WTC11 (cell line): ENCODE data around the gene CMTR1.

Experiments used
- CBFB ChIP-seq: sonication (generic); formaldehyde crosslinking; IDR thresholded peaks from 2 replicates; pipeline ENCODE4 v1.8.1; 2022; ENCODE audit warnings: mild to moderate bottlenecking, low read depth, missing genetic modification reagents
- CTCF ChIP-seq: fragments of 200-600 bp; IDR thresholded peaks from 2 replicates; pipeline ENCODE4 v1.8.0; 2022; ENCODE audit warnings: antibody characterized with exemption
- ETV6 ChIP-seq: sonication (generic); formaldehyde crosslinking; IDR thresholded peaks from 2 replicates; pipeline ENCODE4 v1.8.1; 2022; ENCODE audit warnings: mild to moderate bottlenecking, missing genetic modification reagents
- JAZF1 ChIP-seq: fragments of 250-450 bp; sonication (Bioruptor Pico); IDR thresholded peaks from 2 replicates; pipeline ENCODE4 v1.9.0; 2021; ENCODE audit warnings: moderate library complexity, mild to moderate bottlenecking, inconsistent platforms
- SP1 ChIP-seq: sonication (generic); formaldehyde crosslinking; conservative IDR thresholded peaks from 2 replicates; pipeline ENCODE4 v1.8.1; 2022; ENCODE audit warnings: missing genetic modification reagents
- STAT6 ChIP-seq: sonication (generic); formaldehyde crosslinking; conservative IDR thresholded peaks from 2 replicates; pipeline ENCODE4 v1.8.1; 2023; ENCODE audit warnings: mild to moderate bottlenecking, low read depth, missing genetic modification reagents, moderate library complexity
- ZNF232 ChIP-seq: sonication (generic); formaldehyde crosslinking; IDR thresholded peaks from 2 replicates; pipeline ENCODE4 v1.8.0; 2022; ENCODE audit warnings: mild to moderate bottlenecking, missing genetic modification reagents
- ZNF416 ChIP-seq: fragments of 250-450 bp; sonication (Bioruptor Pico); IDR thresholded peaks from 2 replicates; pipeline ENCODE4 v1.9.0; 2021; ENCODE audit warnings: mild to moderate bottlenecking, inconsistent platforms
- TF ChIP-seq, protein P1 (sequence below): sonication (generic); formaldehyde crosslinking; IDR thresholded peaks from 2 replicates; pipeline ENCODE4 v1.8.0; 2022; ENCODE audit warnings: mild to moderate bottlenecking, missing genetic modification reagents
- TF ChIP-seq, protein P2 (sequence below): sonication (generic); formaldehyde crosslinking; IDR thresholded peaks from 2 replicates; pipeline ENCODE4 v1.8.0; 2022; ENCODE audit warnings: mild to moderate bottlenecking, missing genetic modification reagents

DNA sequence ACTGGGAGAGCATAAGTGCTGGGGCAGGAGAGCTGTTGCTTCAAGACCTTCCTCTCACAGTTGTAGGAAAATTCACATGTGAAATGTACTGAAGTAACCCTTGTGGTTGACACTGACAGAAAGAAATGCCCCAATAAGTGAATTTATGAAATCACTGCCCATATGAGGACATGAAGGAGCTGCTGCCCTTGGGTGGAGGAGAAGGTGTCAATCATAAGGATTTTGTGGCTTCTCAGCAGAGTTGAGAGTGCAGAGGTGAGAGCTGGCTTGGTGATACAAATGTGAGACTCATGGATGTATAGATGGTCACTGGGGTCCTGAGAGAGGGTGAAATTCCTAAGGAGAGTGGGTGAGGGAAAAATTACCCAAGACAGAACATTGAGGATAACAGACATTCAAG lies 33.9 kb upstream of the CMTR1 start:
- no peak for TF ChIP-seq CTCF
- TF ChIP-seq, protein P1, sequence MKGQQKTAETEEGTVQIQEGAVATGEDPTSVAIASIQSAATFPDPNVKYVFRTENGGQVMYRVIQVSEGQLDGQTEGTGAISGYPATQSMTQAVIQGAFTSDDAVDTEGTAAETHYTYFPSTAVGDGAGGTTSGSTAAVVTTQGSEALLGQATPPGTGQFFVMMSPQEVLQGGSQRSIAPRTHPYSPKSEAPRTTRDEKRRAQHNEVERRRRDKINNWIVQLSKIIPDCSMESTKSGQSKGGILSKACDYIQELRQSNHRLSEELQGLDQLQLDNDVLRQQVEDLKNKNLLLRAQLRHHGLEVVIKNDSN (CRISPR knock-in tag) = no peak
- TF ChIP-seq ZNF232 (CRISPR knock-in tag) = no peak
- TF ChIP-seq STAT6 (CRISPR knock-in tag) = no peak
- no peak for TF ChIP-seq SP1 (CRISPR knock-in tag)
- TF ChIP-seq, protein P2, sequence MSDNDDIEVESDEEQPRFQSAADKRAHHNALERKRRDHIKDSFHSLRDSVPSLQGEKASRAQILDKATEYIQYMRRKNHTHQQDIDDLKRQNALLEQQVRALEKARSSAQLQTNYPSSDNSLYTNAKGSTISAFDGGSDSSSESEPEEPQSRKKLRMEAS (CRISPR knock-in tag) = no peak
- no peak for TF ChIP-seq ETV6 (CRISPR knock-in tag)
- no peak for TF ChIP-seq CBFB (CRISPR knock-in tag)
- TF ChIP-seq JAZF1 (CRISPR knock-in tag) = no peak
- no peak for TF ChIP-seq ZNF416 (CRISPR knock-in tag)
